ENCODE results near the gene VGLL4.

DNA sequence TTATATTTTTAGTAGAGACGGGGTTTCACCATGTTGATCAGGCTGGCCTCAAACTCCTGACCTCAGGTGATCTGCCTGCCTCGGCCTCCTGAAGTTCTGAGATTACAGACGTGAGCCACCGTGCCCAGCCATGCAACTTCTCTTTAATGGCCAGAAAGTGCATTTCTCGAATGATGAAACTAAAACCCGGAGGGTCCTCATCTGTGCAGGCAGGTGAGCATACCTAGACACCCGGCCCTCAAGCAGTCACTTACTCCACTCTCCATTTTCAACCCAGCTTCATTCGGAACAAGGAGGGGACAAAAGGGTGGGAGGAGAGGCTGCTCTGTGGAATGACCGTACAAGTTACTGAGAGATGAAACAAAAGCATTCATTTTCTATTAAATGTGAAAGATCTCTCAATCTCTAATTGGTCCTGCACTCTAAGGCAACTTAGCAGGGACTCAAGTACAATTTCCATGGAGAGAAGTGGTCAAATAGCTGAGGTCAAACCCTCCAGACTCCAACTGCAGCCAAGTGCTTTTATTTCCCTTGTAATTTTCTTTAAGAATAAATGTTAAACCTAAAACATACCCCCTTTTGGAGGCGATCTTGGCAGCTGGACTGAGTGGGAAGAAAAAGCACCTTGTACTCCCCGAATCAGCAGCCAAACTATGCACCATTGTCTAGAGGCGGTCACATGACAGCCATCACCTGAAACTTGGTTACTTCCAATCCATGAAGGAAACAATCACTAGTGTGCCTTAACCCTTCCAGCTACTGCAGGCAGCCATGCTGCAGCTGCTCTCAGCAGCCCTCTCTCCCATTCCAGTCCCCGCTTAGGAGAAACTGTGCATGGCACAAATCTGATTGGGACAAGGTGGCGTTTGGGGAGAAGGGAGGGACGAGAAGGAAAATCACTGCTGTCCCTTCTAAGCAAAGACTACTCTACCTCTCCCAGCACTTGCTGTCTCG is 62.2 kb downstream of the VGLL4 start:
- TF ChIP-seq, protein P1, sequence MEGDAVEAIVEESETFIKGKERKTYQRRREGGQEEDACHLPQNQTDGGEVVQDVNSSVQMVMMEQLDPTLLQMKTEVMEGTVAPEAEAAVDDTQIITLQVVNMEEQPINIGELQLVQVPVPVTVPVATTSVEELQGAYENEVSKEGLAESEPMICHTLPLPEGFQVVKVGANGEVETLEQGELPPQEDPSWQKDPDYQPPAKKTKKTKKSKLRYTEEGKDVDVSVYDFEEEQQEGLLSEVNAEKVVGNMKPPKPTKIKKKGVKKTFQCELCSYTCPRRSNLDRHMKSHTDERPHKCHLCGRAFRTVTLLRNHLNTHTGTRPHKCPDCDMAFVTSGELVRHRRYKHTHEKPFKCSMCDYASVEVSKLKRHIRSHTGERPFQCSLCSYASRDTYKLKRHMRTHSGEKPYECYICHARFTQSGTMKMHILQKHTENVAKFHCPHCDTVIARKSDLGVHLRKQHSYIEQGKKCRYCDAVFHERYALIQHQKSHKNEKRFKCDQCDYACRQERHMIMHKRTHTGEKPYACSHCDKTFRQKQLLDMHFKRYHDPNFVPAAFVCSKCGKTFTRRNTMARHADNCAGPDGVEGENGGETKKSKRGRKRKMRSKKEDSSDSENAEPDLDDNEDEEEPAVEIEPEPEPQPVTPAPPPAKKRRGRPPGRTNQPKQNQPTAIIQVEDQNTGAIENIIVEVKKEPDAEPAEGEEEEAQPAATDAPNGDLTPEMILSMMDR (IDR thresholded peaks at IDR 0.05) = no peak
- TF ChIP-seq POLR2A (IDR thresholded peaks at IDR 0.05) = no peak

All from lower leg skin (tissue), 3 donors.